Gastroesophageal sphincter (tissue), 4 donors: Measurements from ENCODE around the gene NUP188. TPM values are rescaled to one million over a fixed set of nuclear protein-coding genes. Genes with fewer than 3 reads are reported as not detected.
"Not testable (repeated sequence)": the region's sequence is repeated elsewhere in the genome, so short reads cannot be mapped to it uniquely, and the experiment has no call there.

Experiments used
- ATAC-seq: fragments of 150-250 bp; one replicate; pipeline ENCODE4 v1.9.1; 2016; ENCODE audit warnings: mild to moderate bottlenecking, moderate library complexity
- H3K27ac ChIP-seq, 4 donors: fragments of 200-600 bp; sonication (generic) in 3 of 4; 1 replicate in 3 of 4; 2 replicates in 1 of 4; pipeline ENCODE4 v1.5.1; 2016 to 2019
- H3K27me3 ChIP-seq: fragments of 200-600 bp; sonication (generic); one replicate; pipeline ENCODE4 v1.5.1; 2019
- H3K36me3 ChIP-seq, 2 donors: fragments of 200-600 bp; sonication (generic); one replicate each; pipeline ENCODE4 v1.5.1; 2019; ENCODE audit warnings: control low read depth in 1 of 2
- H3K4me1 ChIP-seq, 3 donors: fragments of 200-600 bp; sonication (generic); 1 replicate in 2 of 3; 2 replicates in 1 of 3; pipeline ENCODE4 v1.5.1; 2016 to 2019; ENCODE audit warnings: control low read depth in 2 of 3
- H3K4me3 ChIP-seq, 2 donors: fragments of 200-600 bp; sonication (generic); one replicate each; pipeline ENCODE4 v1.5.1; 2019; ENCODE audit warnings: mild to moderate bottlenecking in 1 of 2, moderate library complexity in 1 of 2
- H3K9me3 ChIP-seq, 3 donors: fragments of 200-600 bp; sonication (generic); one replicate each; pipeline ENCODE4 v1.5.1; 2017 to 2019; ENCODE audit warnings: control low read depth in 2 of 3
- CTCF ChIP-seq, 4 experiments: fragments of 200-600 bp in 2 of 4; fragments of 450-650 bp in 2 of 4; sonication (generic) in 1 of 4; IDR thresholded peaks; one replicate each; pipeline ENCODE4 v1.5.1; 2017 to 2019; ENCODE audit warnings: antibody characterized with exemption in 4 of 4, mild to moderate bottlenecking in 2 of 4, moderate library complexity in 2 of 4
- EP300 ChIP-seq: sonication (generic); formaldehyde crosslinking; IDR thresholded peaks from one replicate; pipeline ENCODE4 v1.6.1; 2017; ENCODE audit warnings: antibody characterized with exemption, mild to moderate bottlenecking
- POLR2A ChIP-seq, 2 donors: fragments of 450-650 bp; IDR thresholded peaks; one replicate each; pipeline ENCODE4 v1.6.1; 2017; ENCODE audit warnings: antibody characterized with exemption in 2 of 2, mild to moderate bottlenecking in 2 of 2, moderate library complexity in 1 of 2
- POLR2AphosphoS5 ChIP-seq: sonication (generic); formaldehyde crosslinking; IDR thresholded peaks from one replicate; pipeline ENCODE4 v1.6.1; 2017; ENCODE audit warnings: antibody characterized with exemption
- WGBS, 2 donors: methylation state at CpG; one replicate each; pipeline ENCODE4 v1.1.5; 2018; ENCODE audit warnings: low coverage in 1 of 2; 5-methylcytosine and 5-hydroxymethylcytosine counted together
- total RNA-seq, 4 donors: library from RNA; depleted of rRNA; stranded (reverse); fragments of >200 nt; gene quantifications; one replicate each; pipeline ENCODE4 v1.1.0, GENCODE V29; 2016

The NUP188 gene
- total RNA-seq, 4 donors from 2014 or later = 18.6 to 32.7 (median 29.1) TPM

DNA sequence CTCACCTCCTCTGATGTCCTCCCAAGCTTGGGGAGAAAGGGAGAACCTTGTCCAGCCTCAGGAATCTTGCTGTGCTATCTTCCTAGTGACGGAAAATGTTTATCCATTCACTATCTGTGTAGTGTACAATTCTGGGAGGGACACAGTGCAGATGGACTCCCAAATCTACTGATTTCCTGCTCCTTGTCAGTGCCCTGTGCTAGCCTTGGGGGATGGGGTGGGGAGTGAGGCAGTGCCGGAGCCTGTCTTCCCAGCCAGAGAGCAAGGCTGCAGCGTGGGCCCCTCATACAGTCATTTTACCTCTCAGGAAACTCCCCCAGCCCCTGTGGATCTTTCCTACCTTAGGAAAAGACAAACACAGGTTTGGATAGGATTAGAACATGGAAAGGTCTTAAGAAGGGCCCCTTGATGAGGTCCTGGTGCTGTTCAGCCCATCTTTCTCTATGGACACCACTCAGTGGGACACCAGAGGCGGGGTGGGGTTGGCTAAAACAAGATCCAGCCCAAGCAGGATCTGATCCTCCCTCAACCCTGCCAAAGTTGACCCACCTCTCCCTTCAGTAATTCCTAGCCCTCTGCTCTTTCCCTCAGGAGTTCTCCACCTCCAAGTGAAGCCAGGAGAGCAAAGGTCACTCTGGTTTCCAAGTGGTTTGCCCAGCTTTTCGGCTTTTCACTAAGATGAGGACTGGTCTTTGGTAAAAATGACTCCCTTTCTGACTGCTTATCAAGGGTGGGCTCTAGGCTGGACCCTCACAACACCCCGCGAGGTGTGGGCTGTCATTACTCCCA, 3.5 kb upstream of the NUP188 start:
- Histone ChIP-seq H3K4me1 (peaks cover 0 to 75% (median 13%) of the 10 kb centered on the region in 3 donors), H3K4me3 (no peak overlapping the region), H3K27ac (peak overlapping the region in 1 of 4 donors; percentile 33), H3K36me3 (peaks cover 0 to 55% of the 10 kb centered on the region in 2 donors), H3K9me3 (no peaks in the 10 kb centered on the region), H3K27me3 (no peaks in the 10 kb centered on the region)
- 60 to 73% methylated on average over 1 to 5 of the region's 7 CpGs for WGBS, 2 donors
- no peak for ATAC-seq
- TF ChIP-seq CTCF (IDR thresholded peaks at IDR 0.05) (no peak), POLR2AphosphoS5 (no peak), POLR2A (IDR thresholded peaks at IDR 0.05) (no peak), EP300 (no peak)

GRCh38 chr9:128944966-128945365, 2.5 kb upstream of the NUP188 start:
- not testable (repeated sequence) for H3K27ac ChIP-seq, H3K27me3 ChIP-seq, H3K4me3 ChIP-seq, H3K9me3 ChIP-seq, ATAC-seq
- 100% methylated on average over 1 of the region's 7 CpGs; no CpG with 5 or more reads in 1 of the 2 donors for WGBS, 2 donors
- H3K4me1 ChIP-seq = peaks cover 0 to 77% (median 13%) of the 10 kb centered on the region in 3 donors
- peaks cover 0 to 55% of the 10 kb centered on the region in 2 donors for H3K36me3 ChIP-seq

DNA sequence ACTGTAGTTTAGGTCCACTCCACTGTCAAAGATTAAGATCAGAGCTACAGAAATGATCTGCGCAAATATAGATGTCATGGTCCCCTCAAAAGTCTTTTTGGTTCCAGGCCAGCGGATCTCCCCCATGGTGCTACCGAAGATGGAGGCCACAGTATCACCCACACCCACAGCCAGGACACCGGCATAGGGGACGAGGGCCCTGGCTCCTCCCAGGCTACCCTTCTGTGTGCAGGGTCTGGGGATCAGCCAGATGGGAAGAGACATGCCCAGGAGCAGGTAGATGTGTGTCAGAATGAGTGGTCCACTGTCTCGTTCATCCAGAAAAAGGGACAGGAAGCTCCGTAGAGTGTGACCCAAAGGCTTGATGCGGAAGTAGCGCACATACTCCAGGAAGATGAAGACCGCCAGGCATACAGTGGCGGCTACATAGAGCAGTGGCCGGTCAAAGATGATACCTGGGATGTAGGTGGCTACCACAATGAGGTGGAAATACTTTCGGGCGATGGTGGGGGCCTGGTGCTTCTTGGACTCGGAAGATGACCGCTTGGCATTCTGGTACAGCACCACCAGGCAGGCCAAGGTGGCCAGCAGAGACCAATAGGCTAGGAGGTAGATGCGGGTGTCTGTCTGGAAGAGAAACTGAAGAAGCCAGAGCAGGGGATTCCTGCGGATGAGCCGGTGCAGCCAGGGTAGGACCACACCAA, 1.5 kb upstream of the NUP188 start:
- peak overlapping the region in 2 of 4 donors; percentile 95 to 97 for H3K27ac ChIP-seq
- no peak overlapping the region for H3K4me3 ChIP-seq
- TF ChIP-seq POLR2A (IDR thresholded peaks at IDR 0.05) (no peak), POLR2AphosphoS5 (no peak), CTCF (IDR thresholded peaks at IDR 0.05) (no peak), EP300 (no peak)
- H3K27me3 ChIP-seq = no peaks in the 10 kb centered on the region
- H3K36me3 ChIP-seq = peaks cover 0 to 62% of the 10 kb centered on the region in 2 donors
- ATAC-seq = no peak
- H3K4me1 ChIP-seq = peaks cover 0 to 68% (median 13%) of the 10 kb centered on the region in 3 donors
- WGBS, 2 donors = 94 to 100% methylated on average over 4 to 11 of the region's 19 CpGs
- no peaks in the 10 kb centered on the region for H3K9me3 ChIP-seq

DNA sequence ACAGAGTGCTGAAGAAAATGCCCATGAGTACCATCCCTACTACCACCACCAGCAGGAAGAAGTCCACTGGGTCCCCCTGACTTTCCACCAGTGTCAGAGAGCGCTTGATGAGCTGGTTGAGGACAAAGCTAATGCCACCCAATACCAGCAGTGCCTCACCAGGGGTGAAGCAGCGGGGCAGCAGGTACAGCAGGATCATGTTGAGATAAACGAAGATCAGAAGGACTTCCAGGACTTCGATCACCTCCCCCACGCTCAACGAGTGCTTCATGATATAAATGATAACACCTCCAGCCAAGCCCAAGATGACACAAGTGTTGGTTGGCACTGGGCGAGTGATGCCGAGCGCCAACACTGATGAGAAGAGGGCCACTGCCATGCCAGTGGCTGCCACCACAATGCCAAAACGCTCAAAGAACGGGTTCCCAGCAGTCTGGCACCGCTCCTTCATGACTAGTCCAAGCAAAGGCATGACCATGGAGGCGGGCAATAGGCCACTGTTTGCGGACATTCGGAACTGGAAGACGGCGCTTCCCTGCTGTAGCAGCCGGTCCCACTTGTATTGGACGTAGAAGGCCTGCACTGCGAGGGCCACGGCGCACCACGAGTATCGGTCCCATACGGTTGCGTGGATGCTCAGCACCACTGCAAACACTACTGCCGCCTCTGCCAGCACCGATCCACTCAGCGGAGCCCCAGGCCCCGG, 775 bp upstream of the NUP188 start:
- Histone ChIP-seq H3K27ac (peak overlapping the region; percentile 56 to 99 (median 96)), H3K9me3 (no peaks in the 10 kb centered on the region), H3K4me1 (peaks cover 0 to 60% (median 13%) of the 10 kb centered on the region in 3 donors), H3K4me3 (peak overlapping the region; percentile 85 to 93), H3K36me3 (peaks cover 0 to 57% of the 10 kb centered on the region in 2 donors), H3K27me3 (no peaks in the 10 kb centered on the region)
- TF ChIP-seq EP300 = no peak
- TF ChIP-seq POLR2A (IDR thresholded peaks at IDR 0.05) = no peak
- no peak for TF ChIP-seq CTCF (IDR thresholded peaks at IDR 0.05)
- no peak for TF ChIP-seq POLR2AphosphoS5
- peak; percentile 45 for ATAC-seq
- WGBS, 2 donors = 15 to 70% methylated on average over 2 to 8 of the region's 30 CpGs

DNA sequence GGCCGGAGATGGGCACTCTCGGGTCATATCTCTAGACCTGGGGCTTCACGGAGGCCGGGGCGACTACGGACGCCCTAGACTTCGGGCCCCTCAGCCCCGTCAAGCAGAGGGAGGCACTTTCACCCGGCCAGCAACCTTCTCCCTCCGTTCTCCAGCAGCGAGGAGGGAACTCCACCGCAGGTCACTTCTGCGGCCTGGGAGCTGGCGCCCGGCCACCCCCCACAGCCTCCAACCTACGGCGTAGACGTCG, 297 bp upstream of the NUP188 start:
- H3K9me3 ChIP-seq = no peaks in the 10 kb centered on the region
- H3K4me3 ChIP-seq = peak overlapping the region; percentile 85 to 93
- no peak for ATAC-seq
- H3K27me3 ChIP-seq = no peaks in the 10 kb centered on the region
- WGBS, 2 donors = 0% methylated on average over 7 of the region's 20 CpGs; no CpG with 5 or more reads in 1 of the 2 donors
- H3K27ac ChIP-seq = peak overlapping the region; percentile 56 to 99 (median 96)
- H3K4me1 ChIP-seq = peaks cover 0 to 56% (median 13%) of the 10 kb centered on the region in 3 donors
- TF ChIP-seq EP300 (no peak), POLR2A (IDR thresholded peaks at IDR 0.05) (no peak), POLR2AphosphoS5 (no peak)
- H3K36me3 ChIP-seq = peaks cover 0 to 57% of the 10 kb centered on the region in 2 donors

- not testable (repeated sequence) for H3K4me1 ChIP-seq, H3K27me3 ChIP-seq, H3K9me3 ChIP-seq, H3K27ac ChIP-seq, H3K4me3 ChIP-seq, ATAC-seq
- H3K36me3 ChIP-seq = peaks cover 0 to 98% of the 10 kb centered on the region in 2 donors
- WGBS, 2 donors = 91% methylated on average over 9 of the region's 9 CpGs
Observed at GRCh38 chr9:128961403-128961802, 13.9 kb downstream of the NUP188 start.
